Muscle of leg (tissue), 11 donors: ENCODE measurements around the gene CDK10. TPM values are rescaled to one million over a fixed set of nuclear protein-coding genes. Genes with fewer than 3 reads are reported as not detected.

Experiments
- DNase-seq: peaks from one replicate; pipeline ENCODE4 v3.0.0; 2013
- H3K27ac ChIP-seq: one replicate; pipeline ENCODE4 v1.5.1; 2013; ENCODE audit warnings: mild to moderate bottlenecking, low read length, control low read depth
- H3K27me3 ChIP-seq: one replicate; pipeline ENCODE4 v1.6.1; 2013; ENCODE audit warnings: low read length; ENCODE audit not compliant: control insufficient read depth, insufficient read depth
- H3K36me3 ChIP-seq: one replicate; pipeline ENCODE4 v1.6.1; 2013; ENCODE audit warnings: low read length; ENCODE audit not compliant: control insufficient read depth, insufficient read depth
- H3K4me1 ChIP-seq: one replicate; pipeline ENCODE4 v1.6.1; 2013; ENCODE audit warnings: low read length; ENCODE audit not compliant: control insufficient read depth, insufficient read depth
- H3K4me3 ChIP-seq: one replicate; pipeline ENCODE4 v1.5.1; 2013; ENCODE audit warnings: low read length, control low read depth
- H3K9me3 ChIP-seq: replicated peaks from 2 replicates; pipeline ENCODE4 v1.6.1; 2013; ENCODE audit warnings: low read depth, low read length; ENCODE audit not compliant: control insufficient read depth
- whole genome bisulfite sequencing: methylation state at CpG from one replicate; pipeline ENCODE4 v1.1.5; 2013; ENCODE audit warnings: missing lambda C conversion rate; ENCODE audit not compliant: insufficient coverage; 5-methylcytosine and 5-hydroxymethylcytosine counted together
- polyA plus RNA-seq, 8 donors: library from polyadenylated mRNA; unstranded; fragments of 120-200 nt; gene quantifications; one replicate each; pipeline versions ENCODE4 v1.2.1 to v1.2.3, GENCODE V29; 2013; ENCODE audit warnings: inconsistent platforms in 1 of 8, low replicate concordance in 1 of 8; ENCODE audit not compliant: insufficient read length in 8 of 8, insufficient read depth in 1 of 8
- total RNA-seq: library from RNA; stranded (reverse); fragments of 120-200 nt; gene quantifications from one replicate; pipeline ENCODE4 v1.2.4, GENCODE V29; 2013

The CDK10 gene
- total and polyA plus RNA-seq, 9 donors = 44.4 to 65.0 (median 53.9) TPM

DNA sequence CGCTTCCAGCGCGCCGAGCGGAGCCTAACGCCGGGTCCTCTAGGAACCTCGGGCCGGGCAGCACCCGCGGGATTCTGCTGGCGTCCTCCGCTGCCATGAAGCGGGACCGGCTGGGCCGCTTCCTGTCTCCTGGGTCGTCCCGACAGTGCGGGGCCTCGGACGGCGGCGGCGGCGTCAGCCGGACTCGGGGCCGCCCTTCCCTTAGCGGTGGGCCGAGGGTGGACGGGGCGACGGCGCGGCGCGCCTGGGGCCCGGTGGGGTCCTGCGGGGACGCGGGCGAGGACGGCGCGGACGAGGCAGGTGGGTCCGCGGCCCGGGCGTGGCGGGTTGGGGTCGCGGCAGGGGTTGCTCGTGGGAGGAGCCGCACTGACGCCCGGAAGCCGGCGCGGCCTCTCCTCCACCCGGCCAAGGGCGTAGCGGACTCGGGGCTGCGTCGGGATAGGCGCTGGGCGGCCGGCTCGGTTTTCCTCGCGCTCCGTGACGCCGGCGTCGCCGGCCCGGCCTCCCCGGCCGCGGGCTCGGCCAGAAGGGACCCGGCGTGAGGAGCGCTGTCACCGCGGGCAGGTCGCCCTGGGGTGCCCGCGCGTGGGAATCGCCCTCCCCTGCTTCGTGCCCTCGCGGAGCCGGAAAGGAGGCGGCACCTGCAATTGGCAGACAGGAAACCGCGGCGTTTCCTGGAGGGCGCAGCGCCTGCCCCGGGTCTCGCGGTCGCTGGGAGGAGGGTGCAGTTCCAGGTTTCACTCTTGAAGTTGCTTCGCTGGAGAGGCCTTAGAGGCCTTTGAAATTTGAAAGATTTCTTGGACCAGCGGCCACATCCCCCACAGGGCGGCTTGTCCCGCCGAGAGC is 35.3 kb downstream of the CDK10 start:
- H3K4me1 ChIP-seq = peaks cover 28% of the 10 kb centered on the region
- no peaks in the 10 kb centered on the region for H3K27me3 ChIP-seq
- H3K27ac ChIP-seq = peak overlapping the region; percentile 35
- peak; percentile 45 for DNase-seq
- peaks cover 38% of the 10 kb centered on the region for H3K36me3 ChIP-seq
- peak overlapping the region; percentile 79 for H3K4me3 ChIP-seq
- under 1% methylated on average over 112 of the region's 112 CpGs for WGBS
- H3K9me3 ChIP-seq = no peaks in the 10 kb centered on the region

DNA sequence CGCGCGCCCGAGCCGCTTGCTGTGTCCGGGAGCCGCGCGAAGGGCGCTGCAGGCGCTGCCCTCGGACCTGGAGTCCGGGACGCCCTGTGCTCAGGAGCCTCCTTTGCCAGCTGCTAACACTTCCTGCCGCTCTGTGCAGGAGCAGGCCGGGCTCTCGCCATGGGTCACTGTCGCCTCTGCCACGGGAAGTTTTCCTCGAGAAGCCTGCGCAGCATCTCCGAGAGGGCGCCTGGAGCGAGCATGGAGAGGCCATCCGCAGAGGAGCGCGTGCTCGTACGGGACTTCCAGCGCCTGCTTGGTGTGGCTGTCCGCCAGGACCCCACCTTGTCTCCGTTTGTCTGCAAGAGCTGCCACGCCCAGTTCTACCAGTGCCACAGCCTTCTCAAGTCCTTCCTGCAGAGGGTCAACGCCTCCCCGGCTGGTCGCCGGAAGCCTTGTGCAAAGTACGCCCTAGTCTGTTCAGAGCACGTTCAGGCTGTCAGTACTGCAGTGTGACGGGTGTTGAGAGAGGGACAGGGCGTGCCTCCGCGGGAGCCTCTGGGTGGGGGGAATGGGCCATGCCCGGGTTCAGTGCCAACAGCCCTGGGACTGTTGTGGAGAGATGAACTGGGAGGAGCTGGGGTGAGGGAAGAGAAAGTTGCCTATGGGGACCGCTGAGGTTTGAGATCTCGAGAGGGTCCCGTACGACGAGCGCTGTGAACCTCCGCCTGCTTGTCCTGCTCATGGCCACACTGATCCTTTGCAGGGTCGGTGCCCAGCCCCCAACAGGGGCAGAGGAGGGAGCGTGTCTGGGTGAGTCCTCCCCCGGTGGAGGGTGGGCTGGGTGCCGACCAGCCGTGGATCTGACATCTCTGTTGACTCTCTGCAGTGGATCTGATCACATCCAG is 36.1 kb downstream of the CDK10 start:
- Histone ChIP-seq H3K36me3 (peaks cover 46% of the 10 kb centered on the region), H3K4me1 (peaks cover 28% of the 10 kb centered on the region), H3K27me3 (no peaks in the 10 kb centered on the region), H3K27ac (peak overlapping the region; percentile 29), H3K9me3 (no peaks in the 10 kb centered on the region), H3K4me3 (peak overlapping the region; percentile 79)
- no peak for DNase-seq
- 38% methylated on average over 54 of the region's 56 CpGs for WGBS

DNA sequence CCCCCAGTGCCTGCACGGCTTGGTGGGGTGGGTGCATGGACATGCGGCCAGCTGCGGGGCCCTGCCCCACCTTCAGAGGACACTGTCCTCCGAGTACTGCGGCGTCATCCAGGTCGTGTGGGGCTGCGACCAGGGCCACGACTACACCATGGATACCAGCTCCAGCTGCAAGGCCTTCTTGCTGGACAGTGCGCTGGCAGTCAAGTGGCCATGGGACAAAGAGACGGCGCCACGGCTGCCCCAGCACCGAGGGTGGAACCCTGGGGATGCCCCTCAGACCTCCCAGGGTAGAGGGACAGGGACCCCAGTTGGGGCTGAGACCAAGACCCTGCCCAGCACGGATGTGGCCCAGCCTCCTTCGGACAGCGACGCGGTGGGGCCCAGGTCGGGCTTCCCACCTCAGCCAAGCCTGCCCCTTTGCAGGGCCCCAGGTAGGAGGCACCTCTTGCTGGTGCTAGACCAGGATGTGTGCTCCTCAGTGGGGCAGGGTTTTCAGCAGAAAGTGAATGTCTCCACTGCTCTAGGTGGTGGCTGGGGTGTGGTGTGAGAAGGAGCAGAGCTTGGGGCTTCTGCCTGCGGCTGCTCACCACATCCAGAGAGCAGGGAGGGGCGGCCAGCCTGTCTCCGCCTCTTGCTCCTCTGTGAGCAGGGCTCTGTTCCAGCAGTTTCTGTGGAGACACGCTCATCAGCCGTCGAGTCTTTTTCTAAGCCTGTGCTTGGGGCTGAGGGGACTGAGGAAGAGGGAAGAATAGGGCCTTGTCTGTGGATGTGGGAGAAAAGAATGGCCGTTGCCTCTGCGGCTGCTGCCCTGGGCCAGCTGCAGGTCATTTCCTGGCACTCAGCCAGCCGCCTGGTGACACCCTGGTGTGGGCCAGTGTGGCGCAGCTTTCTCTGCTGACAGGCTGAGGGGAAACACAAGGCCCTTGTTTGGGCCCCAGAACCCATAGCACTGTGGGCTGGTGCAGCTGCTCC is 37.1 kb downstream of the CDK10 start:
- WGBS = 75% methylated on average over 28 of the region's 30 CpGs
- H3K27ac ChIP-seq = peak overlapping the region; percentile 20
- H3K4me3 ChIP-seq = peak overlapping the region; percentile 79
- H3K9me3 ChIP-seq = no peaks in the 10 kb centered on the region
- peaks cover 28% of the 10 kb centered on the region for H3K4me1 ChIP-seq
- DNase-seq = peak; percentile 74
- H3K27me3 ChIP-seq = no peaks in the 10 kb centered on the region
- H3K36me3 ChIP-seq = peaks cover 52% of the 10 kb centered on the region

DNA sequence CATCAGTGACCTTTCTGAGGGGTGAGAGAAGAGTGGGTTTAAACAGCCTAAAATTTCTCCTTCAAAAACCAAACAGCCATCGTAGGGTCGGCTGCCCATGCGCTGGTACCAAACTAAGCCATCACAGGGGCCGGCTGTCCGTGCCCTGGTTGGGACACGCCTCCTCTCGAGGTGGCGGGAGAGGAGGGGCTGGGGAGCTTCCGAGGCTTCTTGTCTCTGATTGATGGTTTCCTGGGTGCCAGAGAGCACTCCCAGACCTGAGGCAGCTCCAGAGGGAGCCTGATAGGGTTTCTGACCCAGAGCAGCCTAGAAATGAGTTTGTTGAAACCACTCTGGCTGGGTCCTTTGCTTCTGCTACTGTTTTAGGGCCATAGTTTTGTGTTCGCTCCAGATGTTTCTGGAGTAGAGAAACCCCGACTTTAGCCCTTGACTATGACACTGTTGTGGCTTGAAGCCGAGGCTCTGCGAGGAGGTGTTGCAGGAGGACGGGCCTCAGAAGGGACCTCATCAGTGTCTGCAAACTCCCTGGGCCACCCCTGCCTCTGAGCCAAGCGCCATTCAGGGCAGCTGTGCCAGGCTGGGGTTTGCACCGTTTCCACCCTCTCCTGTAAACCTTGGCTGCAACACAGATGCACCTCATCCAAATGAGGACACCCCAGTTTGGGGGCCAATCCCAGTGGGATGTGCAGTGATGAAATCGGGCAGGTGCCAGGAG is 41.1 kb downstream of the CDK10 start:
- WGBS = 80% methylated on average over 14 of the region's 17 CpGs
- Histone ChIP-seq H3K4me3 (no peak overlapping the region), H3K36me3 (peaks cover 87% of the 10 kb centered on the region), H3K27ac (no peak overlapping the region), H3K9me3 (no peaks in the 10 kb centered on the region), H3K4me1 (peaks cover 23% of the 10 kb centered on the region), H3K27me3 (no peaks in the 10 kb centered on the region)
- DNase-seq = no peak

DNA sequence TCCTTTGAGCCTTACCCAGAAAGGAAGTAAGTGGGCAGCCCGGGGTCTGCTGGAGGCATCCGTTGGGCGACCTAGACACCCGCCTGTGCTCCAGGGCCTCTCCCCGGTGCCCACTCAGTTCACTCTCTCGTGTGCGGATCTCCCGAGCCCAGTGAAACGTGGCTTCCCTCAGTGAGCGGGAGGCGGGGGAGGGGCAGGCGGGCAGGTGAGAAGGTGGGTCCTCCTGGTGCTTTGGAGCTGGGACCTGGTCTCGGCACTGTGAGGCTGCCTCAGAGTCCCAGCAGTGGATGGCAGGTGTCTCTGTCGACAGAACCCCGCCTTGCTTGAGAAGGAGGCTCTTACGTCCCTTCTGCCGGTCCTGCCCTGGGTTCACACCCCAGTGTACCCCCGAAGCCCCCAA is 42.8 kb downstream of the CDK10 start:
- H3K9me3 ChIP-seq = no peaks in the 10 kb centered on the region
- 89% methylated on average over 12 of the region's 18 CpGs for WGBS
- no peak overlapping the region for H3K4me3 ChIP-seq
- no peaks in the 10 kb centered on the region for H3K27me3 ChIP-seq
- H3K36me3 ChIP-seq = peaks cover 87% of the 10 kb centered on the region
- no peak overlapping the region for H3K27ac ChIP-seq
- no peak for DNase-seq
- peaks cover 8% of the 10 kb centered on the region for H3K4me1 ChIP-seq

DNA sequence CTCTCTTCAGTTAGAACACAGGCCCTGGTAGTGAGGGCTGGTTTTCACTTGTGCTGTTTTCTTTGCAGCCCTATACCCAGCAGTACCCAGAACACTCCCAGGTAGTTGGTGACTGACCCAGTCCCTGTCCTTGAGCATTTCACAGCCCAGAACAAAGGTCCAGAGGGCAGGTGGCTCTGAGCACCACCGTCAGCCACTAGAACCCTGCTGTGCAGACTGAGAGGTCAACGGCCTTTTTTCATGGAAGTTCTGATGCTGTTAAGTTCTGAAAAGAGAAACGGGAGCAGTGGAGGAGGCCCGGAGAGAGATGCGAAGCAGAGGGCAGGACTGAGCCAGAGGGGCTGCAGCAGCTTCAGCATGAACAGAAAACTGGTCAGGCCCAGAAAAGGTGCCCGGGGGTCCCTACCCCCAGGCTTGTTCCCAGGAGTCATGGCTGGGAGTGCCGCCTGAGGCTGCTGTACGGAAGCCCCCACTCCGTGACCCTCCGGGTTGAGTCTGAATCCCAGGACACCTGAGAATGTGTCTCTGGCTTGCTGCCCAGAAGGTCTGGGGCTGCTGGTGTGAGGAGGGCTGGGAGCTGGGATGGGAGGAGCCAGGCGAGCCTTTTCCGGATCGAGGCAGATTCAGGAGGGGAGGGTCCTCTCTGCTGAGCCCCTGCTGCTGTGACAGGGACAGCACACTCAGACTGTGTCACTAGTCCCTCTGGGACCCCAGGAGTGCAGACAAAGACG is 43.5 kb downstream of the CDK10 start:
- Histone ChIP-seq H3K9me3 (no peaks in the 10 kb centered on the region), H3K27me3 (no peaks in the 10 kb centered on the region), H3K36me3 (peaks cover 87% of the 10 kb centered on the region), H3K4me3 (no peak overlapping the region), H3K4me1 (peaks cover 8% of the 10 kb centered on the region), H3K27ac (no peak overlapping the region)
- 21% methylated on average over 14 of the region's 14 CpGs for WGBS
- DNase-seq = peak; percentile 48

DNA sequence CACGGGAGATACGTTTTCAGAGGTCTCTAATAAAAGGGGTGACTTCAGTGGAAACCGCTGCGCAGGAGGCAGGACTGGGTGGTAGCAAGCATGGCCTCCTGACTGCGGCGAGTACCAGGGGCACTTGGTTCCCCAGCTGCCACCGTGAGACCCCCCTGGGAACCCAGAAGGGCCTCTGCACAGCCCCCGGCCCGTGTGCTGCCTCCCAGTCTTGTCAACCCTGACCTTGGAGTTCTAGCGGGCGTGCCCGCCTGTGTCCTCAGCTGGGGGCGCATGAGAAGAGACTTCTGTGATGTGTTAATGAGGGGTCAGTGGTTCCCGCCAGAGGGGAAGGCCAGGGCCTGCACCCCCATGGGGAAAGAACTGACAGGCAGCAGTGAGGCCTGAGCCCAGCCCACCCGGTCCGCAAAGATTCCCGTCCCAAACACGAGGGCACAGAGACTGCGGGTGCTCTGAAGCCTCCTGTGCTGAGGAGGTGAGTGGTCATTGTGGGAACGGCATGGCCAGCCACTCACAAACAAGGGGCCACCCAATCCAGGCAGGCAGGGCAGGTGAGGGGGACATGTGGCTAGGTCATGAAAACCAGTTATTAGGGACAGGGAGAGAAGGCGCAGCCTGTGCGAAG is 44.2 kb downstream of the CDK10 start:
- Histone ChIP-seq H3K27ac (no peak overlapping the region), H3K4me1 (peaks cover 8% of the 10 kb centered on the region), H3K9me3 (no peaks in the 10 kb centered on the region), H3K36me3 (peaks cover 88% of the 10 kb centered on the region), H3K27me3 (no peaks in the 10 kb centered on the region), H3K4me3 (no peak overlapping the region)
- WGBS = 69% methylated on average over 20 of the region's 22 CpGs
- no peak for DNase-seq

DNA sequence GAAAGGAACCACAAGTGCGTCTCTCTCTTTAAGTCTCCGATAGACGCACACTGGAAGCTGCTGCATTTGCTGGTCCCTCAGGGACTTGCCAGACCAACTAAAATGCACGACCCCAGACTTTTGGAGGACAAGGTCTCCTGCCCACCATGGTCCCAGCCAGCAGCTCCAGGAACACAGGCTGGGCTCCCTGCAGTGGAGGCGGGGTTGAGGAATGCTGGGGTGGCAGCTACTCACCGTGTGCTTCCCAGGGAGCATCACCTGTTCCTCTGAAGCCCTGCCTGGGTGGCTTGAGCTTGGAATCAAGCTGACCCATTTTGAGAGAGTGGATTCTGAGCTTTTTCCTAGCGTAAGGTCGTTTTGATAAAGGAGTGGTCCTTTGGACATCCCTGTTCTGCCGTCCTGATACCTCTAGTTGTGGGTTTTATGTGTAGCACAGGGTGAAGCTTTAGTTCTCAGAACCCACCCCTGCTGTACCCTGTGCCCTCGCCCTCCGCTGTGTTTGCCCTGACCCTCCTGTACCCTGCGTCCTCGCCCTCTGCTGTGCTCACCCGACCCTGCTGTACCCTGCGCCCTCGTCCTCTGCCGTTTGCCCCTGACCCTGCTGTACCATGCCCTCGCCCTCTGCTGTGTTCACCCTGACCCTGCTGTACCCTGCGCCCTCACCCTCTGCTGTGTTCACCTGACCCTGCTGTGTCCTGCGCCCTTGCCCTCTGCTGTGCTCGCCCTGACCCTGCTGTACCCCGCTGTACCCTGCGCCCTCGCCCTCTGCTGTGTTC is 45.8 kb downstream of the CDK10 start:
- H3K36me3 ChIP-seq = peaks cover 93% of the 10 kb centered on the region
- H3K4me1 ChIP-seq = peaks cover 8% of the 10 kb centered on the region
- DNase-seq = no peak
- no peaks in the 10 kb centered on the region for H3K9me3 ChIP-seq
- H3K4me3 ChIP-seq = no peak overlapping the region
- WGBS = 89% methylated on average over 21 of the region's 24 CpGs
- no peaks in the 10 kb centered on the region for H3K27me3 ChIP-seq
- H3K27ac ChIP-seq = no peak overlapping the region
